NCI-H1436 treated with DMSO at 0.1 percent for 48 hours (cell line): ENCODE results near the gene CISD3.
"Not testable (repeated sequence)": the region's sequence is repeated elsewhere in the genome, so short reads cannot be mapped to it uniquely, and the experiment has no call there.

ENCODE experiments used
- DNase-seq: peaks from one replicate; lab custom pipeline; 2025; lab: John Stamatoyannopoulos, UW

Gene CISD3

GRCh38 chr17:38707678-38708351, 22.3 kb upstream of the CISD3 start:
- no peak for DNase-seq

GRCh38 chr17:38709104-38709820, 20.9 kb upstream of the CISD3 start:
- no peak for DNase-seq

- DNase-seq, result no peak
Measured at GRCh38 chr17:38709864-38710603, 20.1 kb upstream of the CISD3 start.

DNA sequence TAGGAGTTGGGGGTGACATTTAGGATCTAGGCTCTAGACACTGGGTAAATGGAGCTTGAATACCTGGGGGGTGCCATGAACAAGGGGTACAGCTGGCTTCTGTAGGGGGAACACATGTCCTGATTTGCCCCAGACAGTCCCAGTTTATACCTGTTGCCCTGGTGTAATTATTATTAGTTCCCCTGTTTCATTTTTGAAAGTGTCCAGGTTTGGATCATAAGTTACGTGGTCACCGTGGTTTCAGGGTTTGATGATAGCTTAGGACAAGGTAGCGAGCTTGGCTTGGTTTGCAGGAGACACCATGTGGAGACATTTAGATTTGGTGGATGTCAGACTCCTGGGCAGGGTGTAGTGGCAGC, 19.6 kb upstream of the CISD3 start:
- no peak for DNase-seq

GRCh38 chr17:38710985-38711384, 19.2 kb upstream of the CISD3 start:
- DNase-seq, result no peak

- no peak for DNase-seq
Measured at GRCh38 chr17:38711792-38712571, 18.2 kb upstream of the CISD3 start.

DNA sequence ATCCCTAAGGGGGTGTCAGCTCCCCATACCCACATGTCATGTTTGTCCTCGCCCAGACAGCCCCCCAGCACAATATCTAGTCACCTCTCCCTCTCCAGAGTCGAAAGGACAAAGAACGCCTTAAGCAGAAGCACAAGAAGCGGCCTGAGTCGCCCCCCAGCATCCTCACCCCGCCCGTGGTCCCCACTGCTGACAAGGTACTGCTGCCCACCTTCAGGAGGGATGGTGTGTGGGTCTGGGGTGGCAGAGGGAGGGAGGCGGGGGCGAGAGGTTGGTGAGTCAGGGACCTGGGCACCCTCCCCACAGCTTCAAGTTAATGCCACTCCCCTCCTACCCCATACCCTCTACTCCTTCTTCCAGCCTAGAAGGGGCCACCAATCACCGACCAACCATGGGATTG, 17.5 kb upstream of the CISD3 start:
- DNase-seq, result no peak

DNA sequence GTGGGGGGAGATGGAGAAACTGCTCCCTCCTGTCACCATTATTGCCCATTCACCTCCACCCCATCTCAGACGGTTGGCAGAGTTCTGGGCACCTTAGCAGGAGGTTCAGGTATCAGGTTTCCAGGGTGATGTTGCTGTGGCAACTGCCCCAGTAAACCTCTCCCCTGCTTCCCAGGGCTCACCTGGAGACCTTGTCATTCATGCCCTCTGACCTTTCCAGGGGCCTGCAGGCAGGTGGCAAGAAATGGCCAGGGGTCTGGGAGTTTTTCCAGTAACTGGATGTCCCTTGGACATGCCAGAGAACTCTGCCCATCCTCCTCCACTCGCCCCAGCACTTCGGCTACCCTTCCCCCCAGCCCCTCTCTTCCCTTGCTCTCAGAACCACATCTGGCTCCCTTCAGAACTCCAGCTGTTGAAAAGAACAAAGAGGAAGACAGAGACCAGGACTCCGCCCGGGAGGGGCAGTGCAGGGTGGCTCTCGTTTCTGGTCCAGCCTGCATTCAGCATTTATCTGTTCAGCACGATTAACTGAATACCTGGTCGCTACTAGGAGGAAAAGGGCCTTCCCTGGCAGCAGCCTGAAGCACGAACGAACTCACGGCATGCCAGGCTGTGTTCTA, 16.6 kb upstream of the CISD3 start:
- no peak for DNase-seq

DNA sequence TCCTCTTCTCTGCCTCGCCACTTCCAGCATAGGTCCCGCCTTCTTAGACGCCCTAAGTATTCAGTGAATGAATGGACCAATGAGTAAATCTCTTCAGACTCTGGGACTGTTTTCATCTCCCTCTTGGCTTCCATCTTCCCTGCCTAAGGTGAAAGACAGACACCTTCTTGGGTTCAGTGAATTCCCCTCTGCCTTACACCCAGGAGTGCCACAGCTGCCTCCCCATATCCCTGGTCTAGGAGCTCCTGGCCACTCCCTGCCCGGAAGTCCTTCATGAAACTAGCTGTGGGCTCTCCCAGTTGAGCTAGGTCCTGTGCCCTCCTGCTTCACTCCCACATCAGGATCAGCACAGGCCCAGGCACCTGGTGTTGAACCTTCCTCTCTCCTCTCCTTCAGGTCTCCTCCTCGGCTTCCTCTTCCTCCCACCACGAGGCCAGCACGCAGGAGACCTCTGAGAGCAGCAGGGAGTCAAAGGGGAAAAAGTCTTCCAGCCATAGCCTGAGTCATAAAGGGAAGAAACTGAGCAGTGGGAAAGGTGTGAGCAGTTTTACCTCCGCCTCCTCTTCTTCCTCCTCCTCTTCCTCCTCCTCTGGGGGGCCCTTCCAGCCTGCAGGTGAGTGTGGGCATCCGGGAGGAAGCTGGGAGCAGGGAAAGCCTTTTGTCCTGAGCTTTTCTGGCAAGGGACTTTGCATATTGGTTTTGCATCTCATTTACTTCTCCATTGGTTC, 14.8 kb upstream of the CISD3 start:
- no peak for DNase-seq

GRCh38 chr17:38716368-38717005, 13.7 kb upstream of the CISD3 start:
- no peak for DNase-seq

DNA sequence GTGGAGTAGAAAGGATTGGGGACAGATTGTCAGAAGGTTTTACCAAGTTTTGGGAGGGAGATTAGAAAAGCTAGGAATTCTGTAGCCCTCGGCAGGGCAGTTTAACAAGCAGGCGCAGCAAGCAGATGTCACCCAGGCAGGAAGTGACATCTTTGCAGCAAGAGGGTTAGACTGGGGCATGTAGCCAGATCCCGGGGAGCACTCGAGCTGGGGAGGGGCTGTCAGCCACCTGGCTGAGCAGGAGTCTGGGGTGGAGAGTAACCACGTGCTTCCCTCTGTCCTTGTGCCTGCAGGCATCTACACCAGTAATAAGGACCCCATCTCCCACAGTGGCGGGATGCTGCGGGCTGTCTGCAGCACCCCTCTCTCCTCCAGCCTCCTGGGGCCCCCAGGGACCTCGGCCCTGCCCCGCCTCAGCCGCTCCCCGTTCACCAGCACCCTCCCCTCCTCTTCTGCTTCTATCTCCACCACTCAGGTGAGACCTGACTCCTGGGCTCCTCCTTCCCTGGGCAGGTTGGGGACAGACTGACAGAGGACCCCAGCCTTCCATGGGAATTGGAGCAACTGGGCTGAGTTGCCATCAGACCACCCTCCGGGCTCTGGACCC, 12.9 kb upstream of the CISD3 start:
- DNase-seq, result no peak

DNA sequence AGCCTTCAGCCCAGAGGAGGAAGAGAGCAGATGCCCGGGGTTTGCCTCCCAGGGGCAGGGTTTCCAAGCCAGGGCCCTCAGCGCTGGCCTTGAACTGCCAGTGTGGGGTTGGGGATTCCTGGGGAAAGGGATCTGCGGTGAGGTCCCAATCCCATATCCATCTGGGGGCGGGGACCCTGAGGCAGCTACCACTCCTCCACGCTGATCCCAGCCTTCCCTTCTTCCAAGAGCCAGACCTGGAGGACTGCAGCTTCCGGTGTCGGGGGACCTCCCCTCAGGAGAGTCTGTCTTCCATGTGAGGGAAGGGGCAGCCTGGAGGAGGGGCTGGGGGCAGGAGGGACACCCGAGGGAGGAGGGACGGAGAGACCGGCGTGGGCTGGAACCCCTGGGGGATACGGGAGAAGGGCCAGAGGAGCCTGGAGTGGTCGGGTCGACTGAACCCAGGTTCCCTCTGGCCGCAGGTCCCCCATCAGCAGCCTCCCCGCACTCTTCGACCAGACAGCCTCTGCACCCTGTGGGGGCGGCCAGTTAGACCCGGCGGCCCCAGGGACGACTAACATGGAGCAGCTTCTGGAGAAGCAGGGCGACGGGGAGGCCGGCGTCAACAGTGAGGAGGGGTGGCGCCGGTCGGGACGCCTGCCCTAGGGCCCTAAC, 10.7 kb upstream of the CISD3 start:
- DNase-seq, result no peak

DNA sequence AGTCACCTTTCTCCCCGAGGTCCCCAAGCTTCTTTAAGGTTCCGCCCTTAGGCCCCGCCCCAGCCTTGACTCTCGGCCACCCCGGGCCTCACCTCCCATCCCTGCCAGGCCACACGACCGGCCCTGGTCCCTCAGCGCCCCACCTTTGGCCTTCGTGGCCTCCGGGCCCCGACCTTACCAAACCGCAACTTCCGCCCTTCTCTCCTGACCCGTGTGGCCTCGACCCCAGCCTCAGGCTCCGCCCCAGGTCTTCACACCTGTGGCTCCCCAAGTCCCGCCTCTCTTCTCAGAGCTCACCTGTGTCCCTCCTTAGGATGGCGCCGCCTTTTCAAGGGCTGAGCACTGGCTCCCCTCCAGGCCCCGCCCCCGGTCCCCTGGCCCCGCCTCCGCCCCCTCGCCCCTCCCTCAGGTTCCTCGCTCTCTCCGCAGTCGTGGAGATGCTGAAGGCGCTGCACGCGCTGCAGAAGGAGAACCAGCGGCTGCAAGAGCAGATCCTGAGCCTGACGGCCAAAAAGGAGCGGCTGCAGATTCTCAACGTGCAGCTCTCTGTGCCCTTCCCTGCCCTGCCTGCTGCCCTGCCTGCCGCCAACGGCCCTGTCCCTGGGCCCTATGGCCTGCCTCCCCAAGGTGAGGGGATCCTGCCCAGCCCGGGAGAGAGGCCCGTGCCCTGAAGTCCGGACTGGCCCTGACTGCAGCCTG, 10.0 kb upstream of the CISD3 start:
- no peak for DNase-seq

DNA sequence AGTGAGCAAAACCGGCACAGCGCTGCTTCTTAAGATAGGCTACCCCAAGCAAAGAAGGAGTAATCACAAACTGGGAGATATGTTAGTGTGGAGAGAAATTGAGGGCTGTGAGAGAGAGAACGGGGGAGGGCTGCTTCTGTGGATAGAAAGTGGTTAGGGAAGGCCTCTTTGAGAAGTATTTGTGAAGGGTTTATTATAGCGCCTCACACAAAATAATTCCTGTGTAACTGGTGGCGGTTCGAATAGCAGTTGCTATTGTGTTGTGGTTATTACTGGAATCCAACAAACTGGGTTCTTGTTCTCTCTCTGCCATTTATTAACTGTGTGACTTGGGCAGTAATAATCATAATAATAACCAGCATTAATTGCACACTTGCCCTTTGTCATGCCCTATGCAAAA, 9.2 kb upstream of the CISD3 start:
- no peak for DNase-seq

DNA sequence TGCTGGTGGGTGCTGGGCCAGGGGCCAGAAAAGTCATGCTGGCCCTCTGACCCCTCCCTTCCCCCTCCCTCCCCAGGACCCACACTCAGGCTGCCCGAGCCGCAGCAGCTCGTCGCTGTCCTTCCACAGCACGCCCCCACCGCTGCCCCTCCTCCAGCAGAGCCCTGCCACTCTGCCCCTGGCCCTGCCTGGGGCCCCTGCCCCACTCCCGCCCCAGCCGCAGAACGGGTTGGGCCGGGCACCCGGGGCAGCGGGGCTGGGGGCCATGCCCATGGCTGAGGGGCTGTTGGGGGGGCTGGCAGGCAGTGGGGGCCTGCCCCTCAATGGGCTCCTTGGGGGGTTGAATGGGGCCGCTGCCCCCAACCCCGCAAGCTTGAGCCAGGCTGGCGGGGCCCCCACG, 8.3 kb upstream of the CISD3 start:
- no peak for DNase-seq

GRCh38 chr17:38724337-38724988, 5.7 kb upstream of the CISD3 start:
- no peak for DNase-seq

DNA sequence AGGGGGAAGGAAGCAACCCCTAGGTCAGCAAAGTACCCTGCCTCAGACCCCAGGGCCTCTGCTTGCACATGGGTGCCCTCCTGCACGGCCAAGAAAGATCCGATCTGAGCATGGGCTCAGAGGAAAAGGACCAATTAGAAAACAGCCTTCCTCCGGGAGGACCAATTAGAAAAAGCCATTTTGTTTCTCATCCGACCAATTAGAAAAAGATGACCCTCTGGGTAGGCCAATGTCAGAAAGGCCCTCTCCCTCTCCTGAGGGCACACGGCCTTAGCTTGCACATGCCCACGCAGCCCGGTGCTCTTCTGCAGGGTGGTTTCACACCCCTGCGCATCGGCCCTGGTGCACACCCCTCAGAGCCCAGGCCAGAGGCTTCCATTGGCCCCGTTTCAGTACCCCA, 5.1 kb upstream of the CISD3 start:
- DNase-seq, result no peak

DNA sequence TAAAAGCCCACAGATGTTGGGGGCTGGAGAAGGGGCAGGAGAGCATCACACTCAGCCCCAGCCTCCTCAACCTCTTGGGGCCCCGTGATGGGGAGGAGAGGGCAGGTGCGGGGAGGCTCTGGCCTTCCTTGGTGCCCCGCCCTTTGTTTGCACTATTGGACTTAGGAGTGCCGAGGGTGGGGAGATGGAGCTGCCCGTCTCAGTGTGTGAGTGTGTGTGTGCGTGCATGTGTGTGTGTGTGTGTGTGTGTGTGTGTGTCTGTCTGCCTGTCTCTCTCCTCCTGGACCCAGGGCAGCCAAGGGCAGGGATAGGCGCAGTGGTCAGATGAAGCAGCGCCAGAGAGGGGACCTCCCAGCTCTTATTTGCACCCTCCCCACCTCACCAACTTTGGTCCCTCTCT, 4.0 kb upstream of the CISD3 start:
- not testable (repeated sequence) for DNase-seq

DNA sequence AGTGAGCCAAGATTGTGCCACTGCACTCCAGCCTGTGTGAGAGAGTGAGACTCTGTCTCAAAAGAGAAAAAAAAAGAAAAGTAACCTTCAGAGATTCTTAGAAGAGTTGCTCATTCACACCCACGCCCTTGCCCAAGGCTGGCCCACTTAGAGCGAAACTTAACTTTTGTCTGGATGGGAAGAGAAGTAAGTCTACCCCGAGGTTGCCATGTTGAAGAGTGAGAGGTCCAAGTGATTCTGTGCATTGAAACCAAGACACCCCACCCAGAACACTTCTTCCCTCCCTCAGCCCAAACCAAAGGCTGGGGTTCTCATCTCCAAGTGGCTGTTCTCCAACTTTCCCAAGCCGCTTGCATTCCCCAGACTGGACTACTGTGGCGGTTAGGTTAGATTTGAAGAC, 2.4 kb upstream of the CISD3 start:
- no peak for DNase-seq
